ENCODE measurements around the gene KCNK2. TPM values are rescaled to one million over a fixed set of nuclear protein-coding genes. Genes with fewer than 3 reads are reported as not detected.

Gene KCNK2
- polyA plus RNA-seq, 1 of the 3 experiments (the other 2 are of a cell fraction), result 12.2 TPM

DNA sequence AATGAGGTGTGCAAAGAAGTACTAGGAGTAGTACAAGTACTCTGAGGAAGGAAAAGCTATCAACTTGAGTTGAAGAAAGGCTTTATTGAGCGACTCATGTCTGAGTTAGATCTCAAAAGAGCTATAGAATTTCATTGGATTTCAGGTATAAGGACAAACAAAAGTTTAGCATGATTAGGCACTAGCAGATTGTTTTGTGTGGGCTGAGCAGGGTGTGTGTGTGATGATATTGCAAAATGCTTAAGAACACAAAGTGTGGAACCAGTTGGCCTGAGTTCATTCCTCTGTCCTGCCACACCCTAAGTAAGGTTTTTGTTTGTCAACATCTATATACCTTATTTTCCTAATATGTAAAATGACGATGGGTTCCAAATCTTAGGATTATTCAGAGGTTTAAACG, 158.9 kb downstream of the KCNK2 start:
- no peaks in the 10 kb centered on the region for H3K9me3 ChIP-seq
- peaks cover 0 to 2% of the 10 kb centered on the region in 2 experiments; a peak in 1 of 4 replicates for H3K4me1 ChIP-seq (ENCODE audit: control insufficient read depth in 1 of 2, insufficient read depth in 2 of 2, low read depth in 1 of 2, low read length in 1 of 2)
- POLR2A ChIA-PET, result no interaction called here
- no peak overlapping the region for H3K4me3 ChIP-seq (ENCODE audit: low read depth in 2 of 2, low read length in 1 of 2)
- CTCF ChIA-PET, result no interaction called here
- H3K79me2 ChIP-seq (ENCODE audit: insufficient read depth), result no peaks in the 10 kb centered on the region
- H3K9me2 ChIP-seq, result no peaks in the 10 kb centered on the region
- no peak for TF ChIP-seq NRF1 (IDR thresholded peaks at IDR 0.05; ENCODE audit: low read depth, low read length)
- TF ChIP-seq, protein P1, sequence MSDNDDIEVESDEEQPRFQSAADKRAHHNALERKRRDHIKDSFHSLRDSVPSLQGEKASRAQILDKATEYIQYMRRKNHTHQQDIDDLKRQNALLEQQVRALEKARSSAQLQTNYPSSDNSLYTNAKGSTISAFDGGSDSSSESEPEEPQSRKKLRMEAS (IDR thresholded peaks at IDR 0.05; ENCODE audit: low read depth), result no peak
- TF ChIP-seq FOSL2 (IDR thresholded peaks at IDR 0.05; ENCODE audit: borderline replicate concordance, low read depth), result no peak
- TF ChIP-seq, protein P2, sequence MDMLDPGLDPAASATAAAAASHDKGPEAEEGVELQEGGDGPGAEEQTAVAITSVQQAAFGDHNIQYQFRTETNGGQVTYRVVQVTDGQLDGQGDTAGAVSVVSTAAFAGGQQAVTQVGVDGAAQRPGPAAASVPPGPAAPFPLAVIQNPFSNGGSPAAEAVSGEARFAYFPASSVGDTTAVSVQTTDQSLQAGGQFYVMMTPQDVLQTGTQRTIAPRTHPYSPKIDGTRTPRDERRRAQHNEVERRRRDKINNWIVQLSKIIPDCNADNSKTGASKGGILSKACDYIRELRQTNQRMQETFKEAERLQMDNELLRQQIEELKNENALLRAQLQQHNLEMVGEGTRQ (IDR thresholded peaks at IDR 0.05; ENCODE audit: borderline replicate concordance, low read depth, low read length), result no peak
- H3K4me2 ChIP-seq, result no peak overlapping the region
- H3K36me3 ChIP-seq (replicated peaks in 1 of 2; ENCODE audit: control insufficient read depth in 1 of 2, insufficient read depth in 2 of 2, low read length in 1 of 2), result peaks cover 0 to 10% of the 10 kb centered on the region in 2 experiments
- no peaks in the 10 kb centered on the region for H3K27me3 ChIP-seq (ENCODE audit: insufficient read depth)
- H3K9ac ChIP-seq, result no peak overlapping the region
- no peaks in the 10 kb centered on the region for H3F3A ChIP-seq (replicated peaks; ENCODE audit: insufficient read depth)
- 28% methylated on average over 3 of the region's 3 CpGs for WGBS (ENCODE audit: low lambda C conversion rate)
- no peak overlapping the region for H3K27ac ChIP-seq (ENCODE audit: low read depth in 2 of 2, low read length in 1 of 2)
- DNase-seq, result no peak
- no peaks in the 10 kb centered on the region for H4K20me1 ChIP-seq (ENCODE audit: insufficient read depth)
- no peak overlapping the region for H2AFZ ChIP-seq (ENCODE audit: low read depth)

DNA sequence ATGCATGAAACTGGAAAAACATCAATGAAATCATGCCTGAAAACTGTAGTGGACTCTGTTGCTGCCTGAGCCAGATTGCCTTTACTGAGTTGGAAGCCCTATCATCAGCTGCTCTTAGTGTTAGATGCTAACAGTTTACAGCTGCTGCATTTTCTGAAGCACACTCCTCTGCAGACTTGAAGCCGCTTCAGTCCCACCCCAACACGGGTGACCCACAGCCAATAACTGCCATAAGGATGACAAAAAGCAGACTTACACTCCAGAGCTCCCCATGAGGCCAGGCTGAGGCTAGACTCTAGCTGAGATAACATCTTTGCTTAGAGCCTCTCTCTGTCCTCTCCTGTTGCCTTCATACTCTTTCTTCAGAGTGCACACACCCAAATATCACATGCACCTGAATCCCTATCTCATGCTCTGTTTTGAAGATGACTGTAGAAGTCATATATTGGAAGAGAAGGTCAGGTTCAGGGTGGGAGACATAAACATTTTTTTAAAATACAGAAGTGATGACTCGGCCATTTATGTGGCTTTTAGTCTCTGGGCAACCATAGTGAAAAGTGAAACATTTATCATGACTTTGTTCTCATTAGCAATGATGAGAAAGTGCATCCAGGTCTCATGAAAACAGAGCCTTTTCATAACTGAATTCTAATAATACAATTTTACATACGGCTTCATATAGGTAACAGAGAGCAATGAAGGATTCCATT, 161.0 kb downstream of the KCNK2 start:
- Histone ChIP-seq H3K36me3 (replicated peaks in 1 of 2; ENCODE audit: control insufficient read depth in 1 of 2, insufficient read depth in 2 of 2, low read length in 1 of 2) (peaks cover 0 to 2% of the 10 kb centered on the region in 2 experiments), H3K9me2 (no peaks in the 10 kb centered on the region), H3K27me3 (ENCODE audit: insufficient read depth) (no peaks in the 10 kb centered on the region), H3K4me1 (ENCODE audit: control insufficient read depth in 1 of 2, insufficient read depth in 2 of 2, low read depth in 1 of 2, low read length in 1 of 2) (peaks cover 0 to 2% of the 10 kb centered on the region in 2 experiments; a peak in 1 of 4 replicates), H2AFZ (ENCODE audit: low read depth) (no peak overlapping the region), H3K27ac (ENCODE audit: low read depth in 2 of 2, low read length in 1 of 2) (no peak overlapping the region), H3K4me3 (ENCODE audit: low read depth in 2 of 2, low read length in 1 of 2) (no peak overlapping the region), H4K20me1 (ENCODE audit: insufficient read depth) (no peaks in the 10 kb centered on the region), H3K9ac (no peak overlapping the region), H3K79me2 (ENCODE audit: insufficient read depth) (no peaks in the 10 kb centered on the region), H3F3A (replicated peaks; ENCODE audit: insufficient read depth) (no peaks in the 10 kb centered on the region), H3K4me2 (no peak overlapping the region), H3K9me3 (no peaks in the 10 kb centered on the region)
- 10% methylated on average over 3 of the region's 4 CpGs for WGBS (ENCODE audit: low lambda C conversion rate)
- TF ChIP-seq, protein P3, sequence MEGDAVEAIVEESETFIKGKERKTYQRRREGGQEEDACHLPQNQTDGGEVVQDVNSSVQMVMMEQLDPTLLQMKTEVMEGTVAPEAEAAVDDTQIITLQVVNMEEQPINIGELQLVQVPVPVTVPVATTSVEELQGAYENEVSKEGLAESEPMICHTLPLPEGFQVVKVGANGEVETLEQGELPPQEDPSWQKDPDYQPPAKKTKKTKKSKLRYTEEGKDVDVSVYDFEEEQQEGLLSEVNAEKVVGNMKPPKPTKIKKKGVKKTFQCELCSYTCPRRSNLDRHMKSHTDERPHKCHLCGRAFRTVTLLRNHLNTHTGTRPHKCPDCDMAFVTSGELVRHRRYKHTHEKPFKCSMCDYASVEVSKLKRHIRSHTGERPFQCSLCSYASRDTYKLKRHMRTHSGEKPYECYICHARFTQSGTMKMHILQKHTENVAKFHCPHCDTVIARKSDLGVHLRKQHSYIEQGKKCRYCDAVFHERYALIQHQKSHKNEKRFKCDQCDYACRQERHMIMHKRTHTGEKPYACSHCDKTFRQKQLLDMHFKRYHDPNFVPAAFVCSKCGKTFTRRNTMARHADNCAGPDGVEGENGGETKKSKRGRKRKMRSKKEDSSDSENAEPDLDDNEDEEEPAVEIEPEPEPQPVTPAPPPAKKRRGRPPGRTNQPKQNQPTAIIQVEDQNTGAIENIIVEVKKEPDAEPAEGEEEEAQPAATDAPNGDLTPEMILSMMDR (IDR thresholded peaks at IDR 0.05), result no peak
- TF ChIP-seq TCF12 (IDR thresholded peaks at IDR 0.05), result peak; percentile 25; the same call in 1 of the 2 replicates
- ChIA-PET CTCF (no interaction called here), POLR2A (no interaction called here)
- DNase-seq, result no peak

DNA sequence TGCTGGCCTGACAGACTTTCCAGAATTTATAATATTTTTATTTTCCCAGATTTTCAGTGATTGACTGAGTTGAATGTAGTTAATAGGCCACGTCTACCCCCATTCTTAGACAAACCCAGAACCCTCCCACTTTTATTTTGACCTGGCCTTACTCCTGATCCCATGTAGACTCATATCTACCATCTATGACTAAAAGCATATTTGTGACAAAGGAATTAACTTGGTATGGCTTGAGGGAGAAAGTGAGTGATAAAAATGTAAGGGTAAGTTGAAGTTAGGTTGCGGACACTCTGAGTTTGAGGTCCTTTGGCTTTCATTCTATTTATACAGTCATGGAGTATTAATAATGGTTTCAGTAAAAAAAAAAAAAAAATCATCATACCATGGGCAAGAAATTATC, 168.4 kb downstream of the KCNK2 start:
- no peaks in the 10 kb centered on the region for H3K4me1 ChIP-seq (ENCODE audit: control insufficient read depth in 1 of 2, insufficient read depth in 2 of 2, low read depth in 1 of 2, low read length in 1 of 2)
- H3K9me2 ChIP-seq, result no peaks in the 10 kb centered on the region
- no peaks in the 10 kb centered on the region for H3K79me2 ChIP-seq (ENCODE audit: insufficient read depth)
- DNase-seq, result no peak
- no peaks in the 10 kb centered on the region for H3K9me3 ChIP-seq
- no peaks in the 10 kb centered on the region for H3K36me3 ChIP-seq (replicated peaks in 1 of 2; ENCODE audit: control insufficient read depth in 1 of 2, insufficient read depth in 2 of 2, low read length in 1 of 2)
- H3K4me2 ChIP-seq, result no peak overlapping the region
- H4K20me1 ChIP-seq (ENCODE audit: insufficient read depth), result no peaks in the 10 kb centered on the region
- H3K9ac ChIP-seq, result no peak overlapping the region
- H3K4me3 ChIP-seq (ENCODE audit: low read depth in 2 of 2, low read length in 1 of 2), result no peak overlapping the region
- CTCF ChIA-PET, result no interaction called here
- no peaks in the 10 kb centered on the region for H3F3A ChIP-seq (replicated peaks; ENCODE audit: insufficient read depth)
- 55% methylated on average over 2 of the region's 2 CpGs for WGBS (ENCODE audit: low lambda C conversion rate)
- POLR2A ChIA-PET, result no interaction called here
- H3K27ac ChIP-seq (ENCODE audit: low read depth in 2 of 2, low read length in 1 of 2), result no peak overlapping the region
- no peaks in the 10 kb centered on the region for H3K27me3 ChIP-seq (ENCODE audit: insufficient read depth)
- no peak overlapping the region for H2AFZ ChIP-seq (ENCODE audit: low read depth)
- no peak for TF ChIP-seq TAF1 (IDR thresholded peaks at IDR 0.05; ENCODE audit: borderline replicate concordance, low read depth, low read length)
- TF ChIP-seq, protein P4, sequence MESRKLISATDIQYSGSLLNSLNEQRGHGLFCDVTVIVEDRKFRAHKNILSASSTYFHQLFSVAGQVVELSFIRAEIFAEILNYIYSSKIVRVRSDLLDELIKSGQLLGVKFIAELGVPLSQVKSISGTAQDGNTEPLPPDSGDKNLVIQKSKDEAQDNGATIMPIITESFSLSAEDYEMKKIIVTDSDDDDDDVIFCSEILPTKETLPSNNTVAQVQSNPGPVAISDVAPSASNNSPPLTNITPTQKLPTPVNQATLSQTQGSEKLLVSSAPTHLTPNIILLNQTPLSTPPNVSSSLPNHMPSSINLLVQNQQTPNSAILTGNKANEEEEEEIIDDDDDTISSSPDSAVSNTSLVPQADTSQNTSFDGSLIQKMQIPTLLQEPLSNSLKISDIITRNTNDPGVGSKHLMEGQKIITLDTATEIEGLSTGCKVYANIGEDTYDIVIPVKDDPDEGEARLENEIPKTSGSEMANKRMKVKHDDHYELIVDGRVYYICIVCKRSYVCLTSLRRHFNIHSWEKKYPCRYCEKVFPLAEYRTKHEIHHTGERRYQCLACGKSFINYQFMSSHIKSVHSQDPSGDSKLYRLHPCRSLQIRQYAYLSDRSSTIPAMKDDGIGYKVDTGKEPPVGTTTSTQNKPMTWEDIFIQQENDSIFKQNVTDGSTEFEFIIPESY (IDR thresholded peaks at IDR 0.05; ENCODE audit: borderline replicate concordance, low read depth), result no peak
- no peak for TF ChIP-seq SIN3A (IDR thresholded peaks at IDR 0.05; ENCODE audit: borderline replicate concordance, low read depth, low read length)
- TF ChIP-seq POLR2AphosphoS5 (IDR thresholded peaks at IDR 0.05; ENCODE audit: low read depth, low read length), result no peak
- TF ChIP-seq EZH2phosphoT487 (IDR thresholded peaks at IDR 0.05; ENCODE audit: borderline replicate concordance, low read depth), result no peak
- TF ChIP-seq, protein P3 (IDR thresholded peaks at IDR 0.05), result no peak
- no peak for TF ChIP-seq GABPA (IDR thresholded peaks at IDR 0.05; ENCODE audit: low read depth)
- no peak for TF ChIP-seq MXI1 (IDR thresholded peaks at IDR 0.05; ENCODE audit: low read depth, low read length)
